Superior temporal gyrus (tissue), 1 donor: ENCODE results near the gene LCNL1.

Experiments used
- DNase-seq: peaks from one replicate; pipeline ENCODE4 v3.0.0-alpha.2; 2016; ENCODE audit errors: extremely low spot score

The LCNL1 gene

DNA sequence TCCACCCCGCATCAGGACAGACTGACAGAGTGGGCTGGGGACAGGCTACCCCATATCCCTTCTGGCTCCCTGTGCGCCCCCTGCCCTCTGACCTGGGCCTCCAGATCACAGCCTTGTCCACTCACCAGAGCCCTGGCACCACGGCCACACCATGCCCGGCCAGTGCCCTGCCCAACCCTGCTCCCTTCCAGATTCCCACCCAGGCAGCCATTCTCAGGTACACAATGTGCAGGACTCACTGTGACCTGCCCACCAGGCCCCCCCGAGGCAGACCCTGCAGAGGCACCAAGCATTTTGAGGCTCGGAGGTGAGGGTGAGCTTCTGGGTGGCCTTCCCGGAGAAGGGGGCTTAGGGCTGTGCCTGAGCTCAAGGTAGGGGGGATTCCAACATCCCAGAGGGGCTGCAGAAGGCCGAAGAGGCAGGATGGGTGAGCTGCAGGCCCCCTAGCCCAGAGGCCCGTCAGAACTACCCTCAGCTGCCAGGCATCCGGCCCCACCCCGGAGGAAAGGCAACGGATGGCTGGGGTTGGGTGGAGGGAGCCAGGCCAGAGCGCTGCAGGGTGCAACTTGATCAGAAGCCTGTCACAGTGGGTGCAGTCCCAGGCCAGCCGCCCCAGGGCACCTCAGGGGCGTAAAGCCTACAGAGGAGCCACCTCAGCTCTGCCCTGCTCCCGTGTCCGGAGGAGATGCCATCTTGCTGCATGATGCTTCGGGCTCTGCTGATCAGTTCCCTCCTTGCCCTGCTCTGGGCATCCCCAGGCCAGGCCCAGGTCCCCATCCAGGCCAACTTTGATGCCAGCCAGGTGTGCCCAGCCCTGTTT lies at the start of gene LCNL1:
TSS of gene LCNL1 (plus strand) at position 762 of the 820 bp plus-strand sequence. CDS start 594 bp downstream, outside the sequence.
- peak; percentile 48 for DNase-seq

DNA sequence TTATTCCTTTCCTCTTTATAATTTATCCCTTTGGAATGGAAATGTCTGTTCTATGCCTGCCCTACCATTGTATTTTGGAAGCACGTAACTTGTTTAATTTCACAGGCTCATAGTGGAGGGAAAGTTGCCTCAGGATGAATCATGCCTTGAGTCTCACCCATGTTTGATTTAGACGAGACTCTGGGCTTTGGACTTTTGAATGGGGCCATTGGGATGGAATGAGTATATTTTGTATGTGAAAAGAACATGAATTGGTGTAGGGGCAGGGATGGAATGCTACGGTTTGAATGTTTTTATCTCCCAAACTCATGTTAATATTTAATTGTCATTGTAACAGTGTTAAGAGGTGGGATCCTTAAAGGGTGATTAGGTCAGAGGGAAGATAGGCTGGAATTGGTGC lies 48.5 kb upstream of the LCNL1 start:
- DNase-seq = no peak

DNA sequence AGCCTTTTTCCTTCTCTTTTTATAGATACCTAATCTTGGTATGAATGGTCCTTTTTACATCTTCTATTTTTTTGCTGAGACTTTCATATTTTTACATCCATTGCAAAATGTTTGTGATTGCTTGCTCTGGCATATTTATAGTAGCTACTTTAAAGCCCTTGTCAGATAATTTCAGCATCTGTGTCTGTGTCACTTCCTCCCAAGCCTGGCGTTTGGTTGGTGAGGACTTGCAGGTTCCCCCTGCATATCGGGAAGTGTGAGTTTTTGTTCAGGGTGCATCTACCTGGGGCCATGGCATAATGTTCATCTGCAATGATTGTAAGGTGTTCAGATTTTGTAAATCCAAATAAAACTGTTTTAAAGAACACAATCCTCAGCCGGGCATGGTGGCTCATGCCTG lies 47.1 kb upstream of the LCNL1 start:
- no peak for DNase-seq

DNA sequence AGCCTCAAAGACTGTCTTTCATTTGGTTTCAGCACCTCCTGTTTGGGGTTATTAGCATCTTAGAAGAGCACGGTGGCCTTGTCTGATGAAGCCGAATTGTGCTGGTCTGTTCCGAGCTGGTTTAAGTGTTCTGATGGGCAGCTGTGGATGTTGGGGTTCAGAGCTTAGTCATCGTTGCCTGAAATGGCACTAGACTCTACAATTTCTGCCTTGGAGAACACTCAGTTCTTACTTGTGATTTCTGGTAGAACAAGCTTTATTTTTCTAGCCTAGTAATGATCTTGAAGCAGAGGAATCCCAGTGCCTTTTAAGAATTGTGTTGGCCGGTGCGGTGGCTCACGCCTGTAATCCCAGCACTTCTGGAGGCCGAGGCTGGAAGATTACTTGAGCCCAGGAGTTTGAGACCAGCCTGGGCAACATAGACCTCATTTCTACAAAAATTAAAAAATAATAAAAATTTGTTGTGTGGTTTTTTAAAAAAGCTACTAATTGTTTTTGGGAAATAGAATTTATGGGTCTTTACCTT lies 46.1 kb upstream of the LCNL1 start:
- peak; percentile 73 for DNase-seq

DNA sequence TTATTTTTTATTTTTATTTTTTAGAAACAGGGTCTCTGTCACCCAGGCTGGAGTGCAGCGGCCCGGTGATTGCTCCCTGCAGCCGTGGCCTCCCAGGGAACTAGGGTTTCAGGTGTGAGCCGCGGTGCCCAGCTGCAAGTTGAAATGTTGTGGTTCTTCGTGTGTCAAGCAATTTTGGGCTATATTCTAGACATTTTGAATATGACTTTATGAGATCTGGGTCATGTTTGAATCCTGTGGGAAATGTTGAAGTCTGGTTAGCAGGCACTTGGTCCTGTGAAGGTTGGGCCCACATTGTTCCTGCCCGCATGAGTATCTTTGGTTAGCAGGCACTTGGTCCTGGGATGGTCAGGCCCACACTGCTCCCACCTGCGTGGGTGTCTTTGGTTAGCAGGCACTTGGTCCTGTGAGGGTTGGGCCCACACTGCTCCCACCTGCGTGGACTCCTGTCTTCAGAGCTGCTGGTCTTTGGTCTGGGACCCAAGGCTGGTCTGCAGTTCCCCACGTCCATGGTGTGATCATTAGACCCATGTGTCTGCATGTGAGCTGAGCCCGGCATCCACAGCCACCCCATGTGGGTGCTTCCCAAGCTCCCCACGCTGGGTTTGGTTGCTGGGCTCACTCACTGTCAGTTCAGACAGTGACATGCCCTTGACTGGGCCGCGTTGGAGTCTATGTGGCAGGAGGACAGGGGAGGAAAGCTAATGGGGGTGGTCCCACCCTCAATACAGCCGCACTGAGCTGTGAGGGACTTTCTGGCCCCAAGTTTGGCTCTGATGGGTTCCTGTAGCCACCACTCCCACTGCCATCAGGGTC lies 45.4 kb upstream of the LCNL1 start:
- DNase-seq = no peak

DNA sequence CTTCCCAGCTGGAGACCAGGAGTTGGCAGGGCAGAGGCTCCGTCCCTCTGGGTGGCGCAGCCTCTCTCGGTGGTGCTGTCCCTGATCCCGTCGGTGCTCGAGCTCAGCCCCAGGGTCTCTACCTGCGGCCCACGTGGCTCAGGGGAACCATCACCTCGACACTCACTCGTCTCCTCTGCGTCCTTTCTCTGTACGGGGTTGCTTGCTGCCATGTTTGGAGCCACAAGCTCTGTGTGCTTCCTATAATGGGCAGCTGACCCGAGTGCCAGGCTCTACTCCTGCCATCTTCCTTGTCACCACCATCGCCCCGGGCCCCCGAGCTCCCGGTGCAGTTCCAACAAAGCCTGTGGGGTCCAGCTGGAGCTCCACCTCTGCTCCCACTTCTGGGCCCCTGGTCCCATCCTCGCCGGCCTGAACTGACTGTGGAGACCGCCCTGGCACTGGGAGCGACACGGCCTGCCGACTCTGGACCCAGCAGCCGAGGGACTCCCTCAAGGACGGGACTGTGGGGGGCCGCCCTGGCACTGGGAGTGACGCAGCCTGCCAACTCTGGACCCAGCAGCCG lies 43.3 kb upstream of the LCNL1 start:
- DNase-seq = no peak

DNA sequence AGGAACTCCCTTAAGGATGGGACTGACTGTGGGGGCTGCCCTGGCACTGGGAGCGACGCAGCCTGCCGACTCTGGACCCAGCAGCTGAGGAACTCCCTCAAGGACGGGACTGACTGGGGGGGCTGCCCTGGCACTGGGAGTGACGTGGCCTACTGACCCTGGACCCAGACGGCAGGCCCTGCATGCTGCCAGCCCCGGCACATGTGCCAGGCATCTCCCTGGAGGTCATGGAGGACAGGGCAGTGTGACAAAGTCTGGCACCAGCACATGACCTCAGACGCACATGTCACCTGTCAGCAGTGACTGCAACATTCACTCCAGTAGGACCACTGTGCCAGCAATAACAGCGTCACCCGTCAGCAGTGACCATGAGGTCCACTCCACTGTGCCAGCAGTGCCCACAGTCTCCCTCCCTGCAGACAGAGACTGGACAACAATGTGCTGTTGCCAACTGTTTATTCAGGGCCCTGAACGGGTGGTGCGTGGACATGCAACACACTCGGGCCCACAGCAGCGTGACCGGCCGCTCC lies 42.7 kb upstream of the LCNL1 start:
- peak; percentile 83 for DNase-seq

DNA sequence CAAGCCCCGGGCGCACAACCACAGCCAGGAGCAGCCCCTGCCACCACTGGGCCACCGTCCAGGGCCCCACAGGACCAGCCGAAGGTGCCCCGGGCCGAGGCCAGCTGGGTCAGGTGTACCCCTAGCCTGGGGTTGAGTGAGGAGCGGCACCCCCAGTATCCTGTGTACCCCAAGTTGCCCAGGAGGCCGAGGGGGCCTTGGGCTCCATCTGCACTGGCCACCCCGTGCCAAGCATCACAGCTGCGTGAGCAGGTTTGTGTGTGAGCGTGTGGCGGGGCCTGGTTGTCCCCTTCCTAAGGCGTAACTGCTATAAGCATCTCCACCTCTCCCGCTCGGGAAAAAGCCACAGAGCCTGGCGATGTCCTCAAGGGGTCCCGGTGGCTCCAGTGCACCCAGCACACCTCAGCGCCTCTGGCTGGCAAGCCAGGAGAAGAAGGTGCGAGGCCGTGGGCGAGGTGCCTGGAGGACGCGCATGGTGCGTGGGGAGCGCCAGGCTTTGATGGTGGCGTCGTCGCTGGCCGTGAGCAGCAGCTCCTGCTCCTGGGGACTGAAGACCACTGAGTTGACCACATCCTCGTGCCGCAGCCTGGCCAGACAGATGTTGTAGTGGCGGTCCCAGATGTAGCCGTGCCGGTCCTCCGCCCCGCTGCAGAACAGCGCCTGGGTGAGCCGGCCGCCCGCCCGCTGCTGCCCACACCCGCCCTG lies 42.1 kb upstream of the LCNL1 start:
- DNase-seq = no peak

DNA sequence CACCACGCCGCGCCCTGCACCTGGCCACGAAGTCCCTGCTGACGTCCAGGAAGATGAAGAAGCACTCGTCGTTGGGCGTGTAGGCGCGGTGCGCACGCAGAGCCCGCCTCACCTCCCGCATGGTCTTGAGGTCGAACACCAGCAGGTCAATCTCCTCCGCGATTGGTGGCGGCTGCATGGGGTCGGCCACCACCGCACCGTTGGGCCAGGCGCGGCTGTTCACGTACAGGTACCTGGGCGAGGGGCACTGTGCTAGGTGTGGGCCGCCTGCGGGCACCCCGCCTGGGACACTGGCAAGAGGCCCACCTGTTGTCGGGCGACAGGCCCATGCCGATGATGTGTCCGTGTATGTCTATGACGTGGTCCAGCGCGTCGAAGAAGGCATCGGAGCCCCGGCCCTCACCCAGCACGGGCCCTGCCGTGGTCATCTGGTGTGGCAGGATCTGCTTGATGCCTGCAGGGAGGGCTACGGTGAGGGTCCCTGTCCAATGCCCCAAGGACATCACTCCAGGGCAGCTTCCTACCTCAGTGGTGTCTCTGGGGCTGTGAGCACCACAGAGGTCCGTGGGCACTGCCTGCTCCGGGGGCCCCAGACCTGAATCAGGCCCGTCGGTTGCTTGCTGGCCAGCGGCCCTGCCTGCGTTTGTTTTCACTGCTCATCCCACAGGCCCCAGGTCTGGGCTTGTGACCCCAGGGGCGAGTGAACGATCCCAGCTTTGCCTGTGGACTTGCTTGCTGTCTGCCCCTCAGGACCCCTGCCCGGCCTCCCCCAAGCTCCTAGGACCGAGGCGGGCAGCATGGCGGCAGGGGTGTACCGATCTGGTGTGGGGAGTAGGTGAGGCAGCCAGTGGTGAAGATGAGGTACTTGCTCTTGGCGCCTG lies 41.3 kb upstream of the LCNL1 start:
- no peak for DNase-seq

DNA sequence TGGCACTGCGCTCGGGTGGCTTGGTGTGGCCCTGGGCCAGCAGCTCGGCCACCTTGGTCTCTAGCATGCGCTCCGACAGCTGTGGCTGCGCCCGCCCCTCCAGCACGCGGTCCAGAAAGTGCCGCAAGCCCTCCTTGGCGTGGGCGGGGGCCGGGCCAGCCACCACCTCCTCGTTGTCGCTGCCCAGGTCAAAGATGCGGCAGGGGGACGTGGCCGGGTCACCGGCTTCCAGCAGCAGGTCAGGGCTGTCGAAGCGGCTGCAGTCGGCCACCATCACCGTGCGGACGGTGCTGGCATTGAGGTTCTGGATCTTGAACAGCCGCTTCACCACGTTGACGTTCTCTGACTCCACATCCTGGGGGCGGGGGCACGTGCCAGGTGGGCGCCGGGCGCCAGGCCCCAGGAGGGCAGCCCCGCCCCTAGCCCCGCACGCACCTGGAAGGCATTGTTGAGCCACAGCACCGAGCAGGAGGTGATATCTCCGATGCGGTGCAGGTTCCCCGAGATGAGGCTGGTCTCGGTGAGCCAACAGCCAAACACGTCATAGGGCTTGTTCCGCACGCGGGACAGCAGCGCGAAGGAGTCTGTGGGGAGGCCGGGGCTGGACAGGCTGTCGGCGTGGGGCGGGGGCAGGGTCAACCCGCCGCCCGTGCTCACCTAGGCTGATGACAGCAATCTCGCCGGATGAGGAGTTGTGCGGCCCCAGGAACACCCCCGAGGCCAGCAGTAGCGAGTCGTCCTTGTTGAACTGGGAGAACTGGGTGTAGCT lies 40.5 kb upstream of the LCNL1 start:
- DNase-seq = no peak

DNA sequence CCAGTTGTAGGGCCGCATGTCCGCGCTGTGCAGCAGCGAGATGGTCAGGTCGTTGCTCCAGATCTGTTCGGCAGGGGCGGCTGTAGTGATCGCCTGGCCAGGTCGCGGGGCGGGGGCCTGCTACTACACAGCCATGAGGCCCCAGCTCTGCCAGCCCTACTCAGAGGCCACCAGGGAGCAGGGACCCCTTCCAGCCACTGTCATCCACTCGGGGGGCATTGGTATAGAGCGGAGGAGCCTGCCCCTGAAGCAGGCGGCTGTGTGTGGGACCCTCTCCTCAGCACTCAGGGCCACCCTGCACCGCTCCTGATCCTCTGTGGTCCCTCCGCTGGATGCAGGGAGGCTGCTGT lies 39.9 kb upstream of the LCNL1 start:
- no peak for DNase-seq

DNA sequence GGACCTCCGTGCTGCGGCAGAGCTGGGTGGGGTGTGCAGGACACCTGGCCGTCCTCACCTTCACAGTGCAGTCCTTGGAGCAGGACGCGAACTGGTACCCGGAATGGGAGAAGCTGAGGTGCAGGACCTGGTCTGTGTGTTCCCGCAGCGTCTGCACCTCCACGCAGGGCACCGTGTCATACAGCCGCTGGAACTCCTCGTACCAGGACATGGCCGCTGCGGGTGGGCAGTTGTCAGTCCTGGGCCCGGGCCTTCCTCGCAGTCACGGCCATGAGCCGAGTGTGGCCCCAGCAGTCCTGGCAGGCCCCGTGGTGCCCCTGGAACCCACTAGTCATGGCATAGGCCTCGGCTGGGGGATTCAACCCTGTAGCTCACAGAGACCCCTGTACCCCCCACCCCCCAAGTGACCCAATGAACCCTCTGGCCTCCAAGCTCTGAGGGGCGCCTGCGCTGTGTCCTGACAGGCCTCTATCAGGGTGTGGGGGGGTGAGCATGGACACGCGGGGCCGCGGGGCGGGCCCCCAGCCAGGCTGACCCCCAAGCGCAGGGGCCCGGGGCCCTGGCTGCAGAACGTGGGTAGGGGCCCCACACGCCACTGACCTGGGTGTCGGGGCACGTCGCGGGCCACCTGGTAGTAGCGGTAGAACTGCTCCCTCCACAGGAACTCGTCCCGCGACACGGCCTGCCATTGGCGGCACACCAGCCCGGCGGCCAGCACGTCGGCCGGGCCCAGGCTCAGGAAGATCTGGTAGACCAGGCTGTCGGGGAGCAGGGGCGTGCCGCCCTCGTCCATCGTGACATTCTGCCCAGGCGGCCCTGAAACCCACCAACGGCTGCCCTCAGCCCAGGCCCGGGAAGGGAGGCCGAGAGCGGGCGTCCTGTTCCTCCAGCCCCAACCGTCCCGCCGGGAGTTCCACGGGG lies 39.2 kb upstream of the LCNL1 start:
- DNase-seq = no peak

DNA sequence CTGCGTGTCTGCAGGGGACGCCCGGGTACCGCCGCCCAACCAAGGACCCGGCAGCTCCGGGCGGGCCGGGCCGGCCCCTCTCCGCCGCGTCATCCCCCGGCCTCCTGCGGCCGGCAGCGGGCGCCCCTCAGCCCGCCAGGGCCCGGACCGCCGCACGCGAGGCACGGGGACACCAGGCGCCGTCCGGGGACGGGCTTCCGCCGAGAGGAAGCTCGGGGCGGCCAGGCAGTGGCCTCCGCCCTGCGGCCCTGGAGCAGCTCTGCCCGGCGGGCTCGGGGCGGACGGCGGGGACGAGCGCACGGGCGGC lies 38.6 kb upstream of the LCNL1 start:
- no peak for DNase-seq

DNA sequence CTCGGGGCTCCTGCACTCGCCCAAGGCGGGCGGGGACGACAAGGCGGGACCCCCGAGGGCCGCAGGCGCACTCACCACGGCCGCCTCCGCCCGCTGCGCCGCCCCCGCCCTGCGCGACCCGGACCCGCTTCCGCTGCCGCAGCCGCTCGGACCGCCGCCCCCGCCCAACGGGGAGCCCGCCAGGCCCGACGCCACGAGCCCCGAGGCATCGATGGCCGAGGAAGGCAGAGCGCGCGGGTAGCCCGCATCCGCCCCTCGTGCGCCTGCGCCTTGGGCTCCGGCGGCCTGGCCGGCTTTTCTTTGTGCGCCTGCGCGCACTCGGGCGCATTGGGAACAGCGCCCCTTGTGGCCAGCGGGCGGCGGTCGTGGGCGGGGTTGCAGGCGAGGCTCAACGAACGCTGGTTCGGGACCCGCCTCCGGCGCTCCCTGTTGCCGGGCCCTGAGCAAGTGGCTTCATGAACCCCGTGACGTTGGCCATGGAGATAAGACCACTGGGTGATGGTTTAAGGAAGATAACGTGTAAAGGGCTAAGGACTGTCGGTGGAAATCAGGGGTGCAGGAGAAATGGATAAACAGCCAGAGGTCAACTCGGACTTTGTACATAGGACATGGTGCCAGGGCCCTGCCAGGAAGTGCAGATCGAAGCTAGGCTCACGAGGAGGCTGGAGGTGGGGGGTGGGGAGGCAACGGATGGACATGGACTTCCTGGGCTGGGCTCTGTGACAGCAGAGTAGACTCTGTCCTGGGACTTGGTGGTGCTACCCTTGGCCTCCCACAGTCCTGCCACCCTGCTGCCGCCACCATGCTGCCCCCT lies 38.1 kb upstream of the LCNL1 start, which contains the start of the genes C8G and FBXW5:
TSS of gene C8G (plus strand) at position 725 of the 814 bp plus-strand sequence. CDS start at position 803, 78 bp downstream.
TSS of gene FBXW5 (minus strand) at position 220 of the 814 bp plus-strand sequence. CDS start 655 bp downstream, outside the sequence.
- peak; percentile 93 for DNase-seq

DNA sequence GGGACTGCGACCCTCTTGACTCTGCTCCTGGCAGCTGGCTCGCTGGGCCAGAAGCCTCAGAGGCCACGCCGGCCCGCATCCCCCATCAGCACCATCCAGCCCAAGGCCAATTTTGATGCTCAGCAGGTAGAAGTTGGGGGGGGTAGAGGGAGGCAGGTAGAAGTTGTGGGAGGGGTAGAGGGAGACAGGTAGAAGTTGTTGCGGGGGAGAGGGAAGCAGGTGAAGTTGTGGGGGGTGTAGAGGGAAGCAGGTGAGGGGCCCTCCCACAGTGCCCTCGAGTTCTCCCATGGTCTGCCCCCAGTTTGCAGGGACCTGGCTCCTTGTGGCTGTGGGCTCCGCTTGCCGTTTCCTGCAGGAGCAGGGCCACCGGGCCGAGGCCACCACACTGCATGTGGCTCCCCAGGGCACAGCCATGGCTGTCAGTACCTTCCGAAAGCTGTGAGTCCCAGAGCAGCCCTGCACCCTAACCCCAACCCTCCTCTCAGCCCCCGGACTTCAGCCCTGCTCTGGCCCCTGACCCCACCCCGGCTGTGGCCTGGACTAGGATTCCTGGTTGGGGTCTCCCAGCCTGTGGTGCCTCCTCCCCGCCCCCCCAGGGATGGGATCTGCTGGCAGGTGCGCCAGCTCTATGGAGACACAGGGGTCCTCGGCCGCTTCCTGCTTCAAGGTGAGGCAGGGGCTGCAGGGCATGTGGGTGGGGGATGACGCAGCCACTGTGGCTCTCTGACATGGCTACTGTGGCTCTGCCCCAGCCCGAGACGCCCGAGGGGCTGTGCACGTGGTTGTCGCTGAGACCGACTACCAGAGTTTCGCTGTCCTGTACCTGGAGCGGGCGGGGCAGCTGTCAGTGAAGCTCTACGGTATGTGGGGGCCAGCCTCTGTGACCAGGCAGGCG lies 37.2 kb upstream of the LCNL1 start:
- no peak for DNase-seq

DNA sequence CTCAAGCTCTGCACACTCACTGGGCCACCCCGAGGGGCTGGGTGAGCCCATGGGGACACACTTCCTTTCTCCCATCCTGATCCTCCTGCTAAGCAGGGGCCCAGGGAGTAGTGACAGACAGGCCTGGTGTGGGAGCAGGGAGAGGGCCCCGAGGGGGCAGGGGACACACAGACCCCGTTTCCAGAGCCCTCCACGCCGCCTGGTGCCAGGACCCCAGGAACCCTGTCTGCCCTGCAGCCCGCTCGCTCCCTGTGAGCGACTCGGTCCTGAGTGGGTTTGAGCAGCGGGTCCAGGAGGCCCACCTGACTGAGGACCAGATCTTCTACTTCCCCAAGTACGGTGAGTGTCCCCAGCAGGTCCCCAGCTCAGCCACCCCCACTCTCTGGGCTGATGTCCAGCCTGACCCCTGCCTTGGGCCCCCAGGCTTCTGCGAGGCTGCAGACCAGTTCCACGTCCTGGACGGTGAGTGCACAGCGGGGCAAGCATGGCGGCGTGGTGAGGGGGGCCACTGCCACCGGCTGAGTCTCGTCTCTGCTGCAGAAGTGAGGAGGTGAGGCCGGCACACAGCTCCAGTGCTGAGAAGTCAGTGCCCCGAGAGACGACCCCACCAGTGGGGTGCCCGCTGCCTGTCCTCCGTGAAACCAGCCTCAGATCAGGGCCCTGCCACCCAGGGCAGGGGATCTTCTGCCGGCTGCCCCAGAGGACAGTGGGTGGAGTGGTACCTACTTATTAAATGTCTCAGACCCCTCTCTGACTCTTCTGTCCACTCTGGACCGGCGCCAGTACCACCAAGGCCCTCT lies 36.4 kb upstream of the LCNL1 start:
- no peak for DNase-seq
